Measurements from ENCODE around the gene ANGPTL1. TPM values are rescaled to one million over a fixed set of nuclear protein-coding genes. Genes with fewer than 3 reads are reported as not detected.

The ANGPTL1 gene
- total RNA-seq, 2 experiments from 2014 or later = not detected

GRCh38 chr1:178862864-178863263 lies 8.0 kb downstream of the ANGPTL1 start:
- ATAC-seq (ENCODE audit: poor library complexity) (no peak), DNase-seq (no peak)
- intact Hi-C loops (cut with DNase I, micrococcal nuclease) = loop anchor here in 1 of 2 experiments (10.0 kb wide), 1 partner anchor 58 kb away; no protein-coding TSS in a partner anchor
- ChIA-PET CTCF (no interaction called here), POLR2A (no interaction called here)
- Mint-ChIP-seq H3K4me1 (ENCODE audit: low read depth) (no peaks in the 10 kb centered on the region), H3K36me3 (ENCODE audit: low read depth) (peaks cover 11% of the 10 kb centered on the region), H3K9me3 (no peaks in the 10 kb centered on the region), H3K27ac (no peak overlapping the region), H3K4me3 (no peak overlapping the region), H3K27me3 (no peaks in the 10 kb centered on the region)
- no peak for TF ChIP-seq CTCF (IDR thresholded peaks at IDR 0.05)
- Histone ChIP-seq H3K36me3 (ENCODE audit: insufficient read depth, low read length) (no peaks in the 10 kb centered on the region), H3K9me3 (ENCODE audit: control insufficient read depth in 1 of 2, insufficient read depth in 1 of 2, low read length in 2 of 2) (no peaks in the 10 kb centered on the region), H3K4me1 (ENCODE audit: insufficient read depth, low read length) (no peaks in the 10 kb centered on the region), H3K27ac (ENCODE audit: low read depth in 1 of 2, low read length in 2 of 2) (no peak overlapping the region), H3K27me3 (ENCODE audit: control insufficient read depth in 1 of 2, insufficient read depth in 2 of 2, low read length in 2 of 2) (no peaks in the 10 kb centered on the region), H3K4me3 (ENCODE audit: low read length) (no peak overlapping the region)

- POLR2A ChIA-PET = no interaction called here
- Histone ChIP-seq H3K4me1 (ENCODE audit: insufficient read depth, low read length) (no peaks in the 10 kb centered on the region), H3K27me3 (ENCODE audit: control insufficient read depth in 1 of 2, insufficient read depth in 2 of 2, low read length in 2 of 2) (no peaks in the 10 kb centered on the region), H3K27ac (ENCODE audit: low read depth in 1 of 2, low read length in 2 of 2) (no peak overlapping the region), H3K9me3 (ENCODE audit: control insufficient read depth in 1 of 2, insufficient read depth in 1 of 2, low read length in 2 of 2) (no peaks in the 10 kb centered on the region), H3K4me3 (ENCODE audit: low read length) (no peak overlapping the region), H3K36me3 (ENCODE audit: insufficient read depth, low read length) (no peaks in the 10 kb centered on the region)
- ATAC-seq (ENCODE audit: poor library complexity) = no peak
- H3K27ac Mint-ChIP-seq = no peak overlapping the region
- TF ChIP-seq CTCF (IDR thresholded peaks at IDR 0.05) = no peak
- H3K9me3 Mint-ChIP-seq = no peaks in the 10 kb centered on the region
- H3K4me1 Mint-ChIP-seq (ENCODE audit: low read depth) = no peaks in the 10 kb centered on the region
- H3K27me3 Mint-ChIP-seq = no peaks in the 10 kb centered on the region
- CTCF ChIA-PET = no interaction called here
- intact Hi-C loops (cut with DNase I, micrococcal nuclease) = loop anchor here in 1 of 2 experiments (10.0 kb wide), 1 partner anchor 58 kb away; no protein-coding TSS in a partner anchor
- no peak for DNase-seq
- no peak overlapping the region for H3K4me3 Mint-ChIP-seq
- H3K36me3 Mint-ChIP-seq (ENCODE audit: low read depth) = peaks cover 11% of the 10 kb centered on the region
Measured at GRCh38 chr1:178862416-178862815, 8.5 kb downstream of the ANGPTL1 start.

GRCh38 chr1:178857126-178857525 lies 13.8 kb downstream of the ANGPTL1 start:
- H3K4me3 ChIP-seq (ENCODE audit: low read length) = no peak overlapping the region
- DNase-seq = no peak
- no peak overlapping the region for H3K27ac Mint-ChIP-seq
- no peaks in the 10 kb centered on the region for H3K36me3 ChIP-seq (ENCODE audit: insufficient read depth, low read length)
- no peaks in the 10 kb centered on the region for H3K9me3 Mint-ChIP-seq
- intact Hi-C loops (cut with DNase I, micrococcal nuclease) = no loop called here
- H3K4me1 Mint-ChIP-seq (ENCODE audit: low read depth) = no peaks in the 10 kb centered on the region
- no peak overlapping the region for H3K4me3 Mint-ChIP-seq
- H3K9me3 ChIP-seq (ENCODE audit: control insufficient read depth in 1 of 2, insufficient read depth in 1 of 2, low read length in 2 of 2) = no peaks in the 10 kb centered on the region
- H3K27ac ChIP-seq (ENCODE audit: low read depth in 1 of 2, low read length in 2 of 2) = no peak overlapping the region
- POLR2A ChIA-PET = no interaction called here
- TF ChIP-seq CTCF (IDR thresholded peaks at IDR 0.05) = no peak
- H3K27me3 Mint-ChIP-seq = no peaks in the 10 kb centered on the region
- H3K4me1 ChIP-seq (ENCODE audit: insufficient read depth, low read length) = no peaks in the 10 kb centered on the region
- peaks cover 12% of the 10 kb centered on the region for H3K36me3 Mint-ChIP-seq (ENCODE audit: low read depth)
- CTCF ChIA-PET = no interaction called here
- ATAC-seq (ENCODE audit: poor library complexity) = no peak
- no peaks in the 10 kb centered on the region for H3K27me3 ChIP-seq (ENCODE audit: control insufficient read depth in 1 of 2, insufficient read depth in 2 of 2, low read length in 2 of 2)
